Measurements from ENCODE around the gene ARSK. TPM values are rescaled to one million over a fixed set of nuclear protein-coding genes. Genes with fewer than 3 reads are reported as not detected.

The ARSK gene
- total and polyA plus RNA-seq, 2 donors from 2014 or later = 4.5 to 5.9 TPM

DNA sequence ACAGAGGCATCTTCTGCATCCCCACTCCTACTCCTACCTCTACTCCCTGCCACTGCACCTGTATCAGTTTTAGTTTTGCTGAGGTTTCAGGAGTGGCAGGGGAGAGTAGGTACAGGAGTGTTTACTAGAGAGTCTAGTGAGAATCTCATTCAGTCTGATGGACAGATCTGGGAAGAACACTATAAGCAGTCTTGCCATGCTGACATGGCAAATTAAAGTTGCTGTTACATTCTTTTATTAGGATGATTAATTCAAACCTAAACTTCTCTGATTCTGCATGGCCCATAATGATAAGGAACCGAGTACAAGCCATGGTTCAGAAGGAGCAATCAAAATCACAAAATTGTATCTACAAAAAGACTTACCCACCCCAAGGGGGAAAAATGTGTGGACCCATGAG is 7.4 kb downstream of the ARSK start:
- DNase-seq = no peak
- no peak overlapping the region for H3K27ac ChIP-seq (ENCODE audit: low read depth in 2 of 2, low read length in 2 of 2)
- TF ChIP-seq CTCF (IDR thresholded peaks at IDR 0.05; ENCODE audit: borderline replicate concordance, extremely low read depth, insufficient read depth) = no peak
- intact Hi-C loops (cut with DNase I) = no loop called here
- H3K9me3 ChIP-seq (ENCODE audit: control insufficient read depth in 2 of 3, insufficient read depth in 1 of 3, low read length in 3 of 3) = no peaks in the 10 kb centered on the region
- H3K36me3 ChIP-seq (ENCODE audit: control insufficient read depth in 2 of 3, insufficient read depth in 3 of 3, low read length in 3 of 3) = peaks cover 0 to 2% (median 0%) of the 10 kb centered on the region in 3 donors
- no peak overlapping the region for H3K4me3 ChIP-seq (ENCODE audit: low read length in 3 of 3)
- no peak overlapping the region for H3K9ac ChIP-seq (ENCODE audit: low read length in 3 of 3)
- FAIRE-seq = no peak
- H3K4me1 ChIP-seq (ENCODE audit: control insufficient read depth in 2 of 3, insufficient read depth in 2 of 3, low read depth in 1 of 3, low read length in 3 of 3) = no peaks in the 10 kb centered on the region
- no peaks in the 10 kb centered on the region for H3K27me3 ChIP-seq (ENCODE audit: control insufficient read depth, insufficient read depth, low read length)

DNA sequence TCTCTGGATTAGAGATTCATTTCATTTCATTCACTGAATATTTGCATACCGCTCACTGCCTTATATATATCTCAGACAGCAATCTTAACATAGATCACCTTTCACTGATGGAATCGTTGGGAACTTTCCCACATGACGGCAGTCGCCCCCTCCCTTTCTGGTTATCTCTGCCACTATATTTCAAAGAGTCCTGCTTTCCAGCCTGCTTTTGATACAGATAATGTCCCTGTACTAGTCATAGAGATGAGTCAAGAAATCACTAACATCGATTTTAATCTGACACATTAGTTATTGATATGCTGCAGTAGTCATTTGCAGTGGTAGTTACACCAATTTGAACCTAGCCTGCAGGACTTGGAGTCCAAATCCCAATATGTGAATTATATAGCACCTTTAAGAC is 8.5 kb downstream of the ARSK start:
- TF ChIP-seq CTCF (IDR thresholded peaks at IDR 0.05; ENCODE audit: borderline replicate concordance, extremely low read depth, insufficient read depth) = no peak
- H3K4me1 ChIP-seq (ENCODE audit: control insufficient read depth in 2 of 3, insufficient read depth in 2 of 3, low read depth in 1 of 3, low read length in 3 of 3) = no peaks in the 10 kb centered on the region
- H3K9ac ChIP-seq (ENCODE audit: low read length in 3 of 3) = no peak overlapping the region
- H3K27me3 ChIP-seq (ENCODE audit: control insufficient read depth, insufficient read depth, low read length) = no peaks in the 10 kb centered on the region
- intact Hi-C loops (cut with DNase I) = no loop called here
- DNase-seq = no peak
- H3K4me3 ChIP-seq (ENCODE audit: low read length in 3 of 3) = no peak overlapping the region
- peaks cover 0 to 2% (median 0%) of the 10 kb centered on the region in 3 donors for H3K36me3 ChIP-seq (ENCODE audit: control insufficient read depth in 2 of 3, insufficient read depth in 3 of 3, low read length in 3 of 3)
- no peaks in the 10 kb centered on the region for H3K9me3 ChIP-seq (ENCODE audit: control insufficient read depth in 2 of 3, insufficient read depth in 1 of 3, low read length in 3 of 3)
- no peak overlapping the region for H3K27ac ChIP-seq (ENCODE audit: low read depth in 2 of 2, low read length in 2 of 2)
- FAIRE-seq = no peak

GRCh38 chr5:95564450-95564849 is 9.5 kb downstream of the ARSK start:
- Histone ChIP-seq H3K36me3 (ENCODE audit: control insufficient read depth in 2 of 3, insufficient read depth in 3 of 3, low read length in 3 of 3) (peaks cover 0 to 2% (median 0%) of the 10 kb centered on the region in 3 donors), H3K4me3 (ENCODE audit: low read length in 3 of 3) (no peak overlapping the region), H3K27me3 (ENCODE audit: control insufficient read depth, insufficient read depth, low read length) (no peaks in the 10 kb centered on the region), H3K9ac (ENCODE audit: low read length in 3 of 3) (no peak overlapping the region), H3K27ac (ENCODE audit: low read depth in 2 of 2, low read length in 2 of 2) (no peak overlapping the region), H3K4me1 (ENCODE audit: control insufficient read depth in 2 of 3, insufficient read depth in 2 of 3, low read depth in 1 of 3, low read length in 3 of 3) (no peaks in the 10 kb centered on the region), H3K9me3 (ENCODE audit: control insufficient read depth in 2 of 3, insufficient read depth in 1 of 3, low read length in 3 of 3) (no peaks in the 10 kb centered on the region)
- FAIRE-seq (no peak), DNase-seq (no peak)
- no peak for TF ChIP-seq CTCF (IDR thresholded peaks at IDR 0.05; ENCODE audit: borderline replicate concordance, extremely low read depth, insufficient read depth)
- intact Hi-C loops (cut with DNase I) = no loop called here

DNA sequence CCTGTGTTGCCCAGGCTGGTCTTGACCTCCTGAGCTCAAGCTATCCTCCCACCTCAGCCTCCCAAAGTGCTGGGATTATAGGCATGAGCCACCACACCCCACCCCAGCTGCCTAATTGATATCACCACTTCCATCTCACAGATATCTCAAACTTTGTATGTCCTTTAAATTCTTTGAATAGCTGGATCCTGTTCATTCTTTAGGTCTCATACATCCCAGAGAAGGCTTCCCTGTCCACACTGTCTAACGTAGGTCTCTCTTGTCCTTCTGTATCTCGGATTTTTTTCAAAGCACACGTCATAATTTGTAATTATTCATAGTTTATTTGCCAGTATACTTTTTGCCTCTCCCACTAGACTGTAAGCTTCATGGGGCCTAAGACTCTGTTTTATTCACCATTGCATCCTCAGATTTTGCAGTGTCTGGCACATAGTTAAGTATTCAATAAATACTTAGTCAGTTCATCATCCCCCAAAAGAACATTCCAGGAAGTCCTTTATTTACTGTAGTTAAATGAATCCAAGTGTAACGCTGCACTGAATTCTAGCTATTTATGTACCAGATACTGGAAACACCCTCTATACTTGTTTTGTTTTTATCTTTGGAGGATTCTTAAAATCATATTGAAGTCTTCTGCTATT is 10.5 kb downstream of the ARSK start:
- DNase-seq (no peak), FAIRE-seq (no peak)
- Histone ChIP-seq H3K9ac (ENCODE audit: low read length in 3 of 3) (no peak overlapping the region), H3K4me3 (ENCODE audit: low read length in 3 of 3) (no peak overlapping the region), H3K27me3 (ENCODE audit: control insufficient read depth, insufficient read depth, low read length) (no peaks in the 10 kb centered on the region), H3K4me1 (ENCODE audit: control insufficient read depth in 2 of 3, insufficient read depth in 2 of 3, low read depth in 1 of 3, low read length in 3 of 3) (no peaks in the 10 kb centered on the region), H3K36me3 (ENCODE audit: control insufficient read depth in 2 of 3, insufficient read depth in 3 of 3, low read length in 3 of 3) (peaks cover 0 to 2% (median 0%) of the 10 kb centered on the region in 3 donors), H3K27ac (ENCODE audit: low read depth in 2 of 2, low read length in 2 of 2) (no peak overlapping the region), H3K9me3 (ENCODE audit: control insufficient read depth in 2 of 3, insufficient read depth in 1 of 3, low read length in 3 of 3) (no peaks in the 10 kb centered on the region)
- intact Hi-C loops (cut with DNase I) = no loop called here
- TF ChIP-seq CTCF (IDR thresholded peaks at IDR 0.05; ENCODE audit: borderline replicate concordance, extremely low read depth, insufficient read depth) = no peak

Measured in kidney (tissue), 14 donors.